NCI-H2196 treated with DMSO at 0.1 percent for 48 hours (cell line): Measurements from ENCODE around the gene SMU1.

Experiments
- DNase-seq: peaks from one replicate; lab custom pipeline; 2025; ENCODE audit not compliant: unreplicated experiment; lab: John Stamatoyannopoulos, UW

SMU1 gene

DNA sequence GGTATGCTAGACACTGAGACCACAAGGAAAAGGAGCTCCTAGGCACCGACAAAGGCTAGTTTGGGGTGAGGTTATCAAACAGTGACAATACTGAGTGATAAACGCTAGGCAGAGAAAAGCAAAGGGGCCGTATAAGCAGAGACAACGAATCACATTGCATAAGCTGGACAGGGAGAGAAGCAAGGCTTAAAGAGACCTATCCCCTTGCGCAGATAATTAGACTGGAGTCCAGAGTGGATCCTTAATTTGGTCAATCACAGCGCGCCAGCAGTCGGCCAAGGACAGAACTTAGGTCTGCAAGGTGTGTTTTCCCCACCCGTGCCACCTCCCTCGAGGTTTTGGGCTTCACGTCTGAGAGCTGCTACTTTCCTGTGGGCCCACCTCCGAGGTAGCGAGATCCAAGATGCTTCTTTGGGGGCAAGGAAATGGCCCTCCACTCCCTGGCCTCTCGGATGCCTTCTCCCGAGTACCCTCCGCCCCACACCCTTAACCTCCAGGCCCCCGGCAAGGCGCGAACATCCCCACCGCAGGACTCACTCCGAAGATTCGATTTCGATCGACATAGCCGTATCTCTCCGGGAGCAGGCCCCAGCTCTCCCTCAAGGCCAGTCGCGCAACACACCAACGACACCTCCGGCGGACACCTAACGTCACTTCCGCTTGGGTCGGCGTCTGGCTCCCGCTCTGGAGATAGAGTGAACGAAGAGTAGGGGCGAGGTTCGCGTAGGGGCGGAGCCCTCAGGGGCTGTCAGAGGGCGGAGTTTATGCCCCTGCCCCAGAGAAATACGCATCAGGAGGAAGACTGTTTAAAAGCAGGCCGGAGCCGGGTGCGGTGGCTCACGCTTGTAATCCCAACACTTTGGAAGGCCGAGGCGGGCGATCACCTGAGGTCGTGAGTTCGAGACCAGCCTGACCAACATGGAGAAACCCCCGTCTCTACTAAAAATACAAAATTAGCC is at the start of gene SMU1:
Gene SMU1 (minus strand): TSS at position 629 of the 959 bp plus-strand sequence. CDS start 66 bp downstream, at position 563.
- peak; percentile 91 for DNase-seq

- DNase-seq = no peak
Observed at GRCh38 chr9:33125461-33125860, 49.0 kb upstream of the SMU1 start.

GRCh38 chr9:33124751-33125381 is 48.4 kb upstream of the SMU1 start:
- DNase-seq = no peak

DNA sequence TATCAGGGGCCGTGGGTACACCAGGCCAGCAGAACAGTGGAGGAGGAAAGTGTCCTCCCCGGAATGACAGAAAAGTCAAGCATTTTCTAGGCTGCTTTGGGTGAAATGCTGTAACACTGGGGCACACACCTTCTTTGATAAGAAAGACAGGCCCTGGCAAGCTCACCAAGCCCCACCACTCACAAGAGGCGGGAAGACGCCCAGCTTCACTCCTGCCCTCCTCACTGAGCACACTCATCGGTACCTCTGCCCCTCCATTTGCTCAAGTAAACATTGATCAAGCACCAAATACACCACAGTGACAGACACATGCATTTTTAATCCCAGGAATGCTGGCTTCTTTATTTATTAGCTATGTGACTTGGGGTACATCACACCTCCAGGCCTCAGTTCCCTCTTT is 47.6 kb upstream of the SMU1 start:
- no peak for DNase-seq

- no peak for DNase-seq
Observed at GRCh38 chr9:33123407-33124031, 47.0 kb upstream of the SMU1 start.

GRCh38 chr9:33120620-33121019 is 44.1 kb upstream of the SMU1 start:
- no peak for DNase-seq

DNA sequence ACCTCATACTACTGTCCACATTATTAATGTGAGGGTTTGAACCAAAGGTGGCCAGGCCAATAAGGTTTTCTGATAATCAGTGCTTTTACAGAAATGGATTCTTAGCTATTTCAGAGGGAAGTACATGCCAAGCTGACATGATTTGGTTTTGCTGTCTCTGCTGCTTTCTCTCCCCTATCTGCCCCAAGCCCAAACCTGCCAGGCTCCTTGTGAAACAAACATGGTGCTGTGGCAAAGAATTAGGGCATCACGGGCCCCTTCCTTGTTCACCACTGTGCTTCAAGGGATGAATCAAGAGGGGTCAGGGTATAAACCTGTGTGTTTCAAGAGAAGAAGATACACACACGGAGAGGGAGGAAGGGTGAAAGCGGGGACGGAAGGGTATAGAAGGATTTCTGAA is 41.3 kb upstream of the SMU1 start:
- DNase-seq = no peak

- no peak for DNase-seq
Observed at GRCh38 chr9:33117306-33117705, 40.8 kb upstream of the SMU1 start.

DNA sequence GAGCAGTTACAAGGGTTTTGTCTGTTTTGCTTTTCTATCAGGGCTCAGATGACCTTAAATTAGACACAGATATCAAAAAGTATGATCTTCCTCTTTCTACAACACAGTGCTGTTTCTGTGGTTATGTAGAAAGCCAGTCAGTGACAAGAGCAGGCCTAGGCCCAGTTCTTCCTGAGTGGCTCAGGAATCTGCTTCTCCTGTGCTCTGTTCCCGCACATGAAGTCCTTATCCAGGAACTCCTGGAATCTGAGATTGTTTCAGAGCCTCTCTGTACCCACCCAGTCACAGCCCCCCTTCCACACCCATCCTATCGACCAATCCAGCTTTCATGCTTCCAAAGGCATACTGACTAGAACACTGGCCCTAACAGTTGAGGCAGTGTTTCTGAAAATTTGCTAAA is 40.4 kb upstream of the SMU1 start:
- no peak for DNase-seq

GRCh38 chr9:33114746-33115145 is 38.3 kb upstream of the SMU1 start:
- DNase-seq = no peak

DNA sequence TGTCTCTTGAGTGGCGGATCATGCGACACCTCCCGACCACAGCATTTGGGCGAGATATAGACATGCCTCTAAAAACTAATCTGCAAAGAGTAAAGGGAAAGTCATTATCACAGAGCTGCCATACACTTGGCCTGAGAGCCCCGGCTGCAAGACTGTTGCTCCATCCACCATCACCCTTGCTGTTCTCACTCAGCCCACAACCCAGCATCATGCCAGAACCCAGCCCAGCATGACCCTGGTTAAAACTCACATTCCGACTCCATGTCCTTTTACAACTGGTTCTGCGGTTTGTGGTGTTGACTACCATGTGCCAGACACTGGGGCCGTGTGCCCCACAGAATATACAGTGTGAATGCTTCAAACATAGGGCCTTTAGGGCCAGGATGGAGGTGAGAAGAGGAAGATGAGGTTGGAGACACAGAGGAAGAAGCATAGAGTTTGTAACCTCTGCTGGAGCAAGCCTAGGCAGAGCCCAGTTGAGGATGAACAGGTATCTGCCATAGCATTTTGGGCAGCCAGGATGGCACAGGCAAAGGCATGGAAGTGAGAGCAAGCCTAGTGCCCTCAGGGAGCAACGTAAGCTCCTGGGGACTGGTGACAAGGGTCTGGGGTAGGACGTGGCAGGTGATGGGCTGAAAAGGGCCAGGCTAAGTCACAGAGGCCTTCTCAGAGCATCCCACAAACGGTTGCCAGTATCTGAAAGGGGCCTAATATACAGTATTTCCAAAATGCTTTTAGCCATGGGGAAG is 37.5 kb upstream of the SMU1 start:
- no peak for DNase-seq

- no peak for DNase-seq
Observed at GRCh38 chr9:33112094-33112493, 35.6 kb upstream of the SMU1 start.

DNA sequence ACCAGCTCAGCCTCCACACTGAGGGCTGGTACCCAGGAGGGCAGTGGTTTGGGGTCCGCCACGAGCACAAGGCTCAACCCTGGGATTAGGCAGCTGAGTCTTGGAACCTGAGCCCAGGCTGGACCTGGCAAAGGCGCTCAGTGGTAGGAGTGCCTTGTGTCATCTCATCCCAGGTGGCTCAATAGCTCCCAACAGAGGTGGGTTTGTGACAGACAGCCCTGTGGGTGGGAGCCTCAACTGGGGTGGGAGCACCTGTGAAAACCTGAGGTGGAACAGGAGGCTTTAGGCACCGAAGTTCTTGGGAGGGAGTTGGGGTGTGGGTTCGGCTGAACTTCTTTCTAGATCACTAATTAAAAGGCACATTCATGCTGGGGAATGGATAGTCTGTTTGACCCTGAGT is 35.2 kb upstream of the SMU1 start:
- no peak for DNase-seq

DNA sequence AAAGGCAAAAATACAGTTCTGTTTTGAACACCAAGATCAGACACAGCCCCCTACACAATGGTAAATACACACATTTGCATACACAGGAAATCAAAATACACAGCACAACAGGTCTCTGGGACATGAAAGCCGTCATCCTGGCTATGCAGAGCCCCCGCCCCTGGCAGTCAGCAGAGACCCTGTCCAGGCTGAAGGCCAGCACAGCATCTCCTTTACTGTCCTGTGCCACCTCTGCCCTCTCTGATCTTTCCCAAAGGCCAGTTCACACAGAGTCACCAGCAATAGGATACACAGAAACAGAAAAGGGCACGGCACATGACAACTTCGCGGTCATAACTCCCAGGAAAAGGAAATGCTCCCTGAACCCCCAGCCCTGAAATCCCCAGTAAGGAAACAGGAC is 34.2 kb upstream of the SMU1 start:
- no peak for DNase-seq

GRCh38 chr9:33109850-33110595 is 33.5 kb upstream of the SMU1 start:
- no peak for DNase-seq

DNA sequence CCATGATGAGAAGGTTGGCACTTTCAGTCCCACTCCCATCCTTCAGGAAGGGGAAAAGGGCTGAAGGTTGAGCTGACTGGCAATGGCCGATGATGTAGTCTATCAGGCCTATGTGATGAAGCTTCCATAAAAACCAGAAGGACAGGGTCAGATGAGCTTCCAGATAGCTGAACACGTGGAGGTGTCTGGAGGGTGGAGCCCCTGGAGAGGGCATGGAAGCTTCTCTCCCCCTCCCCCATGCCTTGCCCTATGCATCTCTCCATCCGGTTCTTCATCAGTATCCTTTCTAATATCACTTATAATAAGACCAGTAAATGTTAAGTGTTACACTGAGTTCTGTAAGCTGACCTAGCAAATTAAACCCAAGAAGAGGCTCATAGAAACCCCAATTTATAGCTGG is 32.6 kb upstream of the SMU1 start:
- no peak for DNase-seq

DNA sequence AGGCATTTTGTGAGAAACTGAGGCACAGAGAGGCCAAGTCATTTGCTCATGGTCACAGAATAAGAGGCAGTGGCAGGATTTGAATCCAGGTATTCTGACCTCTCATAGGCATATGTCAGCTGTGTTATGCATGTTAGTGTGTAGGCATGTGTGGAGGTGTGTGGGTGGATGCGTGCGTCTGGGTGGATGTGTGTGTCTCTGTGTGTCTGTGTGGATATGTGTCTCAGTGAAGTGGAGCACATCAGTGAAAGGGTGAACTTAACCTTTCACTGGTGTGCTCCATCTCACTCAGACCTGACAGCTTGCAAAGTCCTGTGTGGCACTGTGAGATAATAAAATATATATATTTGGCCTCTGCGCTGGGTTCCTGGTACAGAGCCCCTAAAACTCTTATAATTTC is 32.0 kb upstream of the SMU1 start:
- no peak for DNase-seq

DNA sequence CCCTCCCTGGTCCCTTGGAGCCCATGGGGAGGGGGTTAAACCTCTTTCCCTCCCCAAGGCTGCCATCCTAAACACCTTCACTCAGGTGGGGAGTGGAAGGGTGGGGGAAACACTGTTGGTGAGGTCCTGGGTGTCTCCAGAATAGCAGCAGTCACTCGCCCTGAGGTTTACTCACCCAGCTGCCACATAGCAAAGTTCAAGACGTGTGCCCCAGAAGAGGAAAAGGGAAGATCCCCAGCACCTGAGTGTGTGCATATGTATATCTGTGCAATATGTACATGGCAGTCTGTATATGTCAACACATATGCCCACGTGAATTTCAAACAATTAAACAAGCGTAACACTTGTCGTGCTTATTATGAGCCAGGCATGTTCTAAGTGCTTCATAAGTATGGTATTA is 31.3 kb upstream of the SMU1 start:
- no peak for DNase-seq

DNA sequence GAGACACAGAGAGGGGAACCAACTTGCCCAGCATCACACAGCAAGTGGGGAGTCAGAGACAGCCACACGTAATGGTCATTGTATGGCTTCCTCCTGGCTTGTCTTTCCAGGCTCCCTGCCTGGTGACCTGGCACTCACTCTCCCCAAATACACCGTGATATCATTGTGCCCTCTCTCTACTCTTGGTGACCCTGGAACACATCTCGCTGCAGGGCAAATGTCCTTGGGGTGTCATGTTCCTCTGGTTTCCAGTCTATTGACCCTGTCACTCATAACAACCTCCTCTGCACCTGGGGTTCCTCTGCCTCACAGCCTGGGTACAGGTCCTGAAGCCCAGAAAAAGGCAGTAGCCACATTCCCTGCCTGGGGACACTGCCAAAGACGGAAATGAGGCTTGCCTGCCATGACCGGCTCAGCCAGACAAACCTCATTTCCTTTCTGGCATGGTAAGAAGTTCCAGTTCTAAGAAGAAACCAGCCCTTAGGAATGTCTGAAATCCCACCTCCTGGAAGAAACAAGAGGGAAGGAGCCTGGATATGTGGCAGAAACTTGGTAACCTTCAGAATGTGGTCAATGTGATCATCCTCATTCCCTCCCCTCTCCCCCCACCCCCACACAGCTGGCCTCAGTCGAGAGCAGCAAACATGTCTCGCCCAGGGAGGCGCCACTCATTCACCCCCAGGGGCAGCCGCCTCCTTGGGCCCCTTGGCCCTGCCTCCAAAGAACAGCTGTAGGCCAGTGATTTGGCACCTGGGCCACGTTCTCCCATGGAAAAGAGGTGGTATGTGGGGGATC is 30.6 kb upstream of the SMU1 start:
- DNase-seq = no peak

DNA sequence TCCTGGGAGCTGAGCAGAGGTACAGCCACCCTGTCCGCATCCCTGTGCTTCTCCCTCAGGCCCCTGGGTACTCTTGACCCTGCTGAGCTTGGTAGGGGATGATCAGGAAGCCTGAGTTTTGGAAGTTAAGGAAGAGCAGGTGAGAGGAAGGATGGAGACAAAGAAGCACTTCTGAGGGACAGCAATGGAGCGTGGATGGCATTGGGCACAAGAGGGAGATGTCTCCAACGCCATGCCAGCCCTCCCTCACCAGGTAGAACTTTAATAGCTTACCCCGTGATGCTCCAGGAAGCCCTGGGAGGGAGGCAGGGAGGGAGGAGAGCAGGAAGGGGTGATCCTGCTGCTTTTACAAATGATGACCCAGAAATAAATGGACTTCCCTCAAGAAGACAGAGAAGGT is 29.9 kb upstream of the SMU1 start:
- no peak for DNase-seq
